Gastrocnemius medialis (tissue), 4 donors: ENCODE measurements around the gene CAPRIN1.

Experiments
- POLR2A ChIP-seq, 2 donors: fragments of 450-650 bp; IDR thresholded peaks; one replicate each; pipeline ENCODE4 v1.6.1; 2017; ENCODE audit warnings: antibody characterized with exemption in 2 of 2, mild to moderate bottlenecking in 2 of 2, moderate library complexity in 2 of 2
- TF ChIP-seq, protein P1 (sequence below), 5 experiments: fragments of 450-650 bp in 3 of 5; fragments of 200-600 bp in 2 of 5; sonication (generic) in 2 of 5; IDR thresholded peaks in 4 of 5; conservative IDR thresholded peaks in 1 of 5; 1 replicate in 4 of 5; 2 replicates in 1 of 5; pipeline ENCODE4 v1.5.1; 2016 to 2019; ENCODE audit warnings: antibody characterized with exemption in 5 of 5, mild to moderate bottlenecking in 3 of 5, moderate library complexity in 3 of 5

DNA sequence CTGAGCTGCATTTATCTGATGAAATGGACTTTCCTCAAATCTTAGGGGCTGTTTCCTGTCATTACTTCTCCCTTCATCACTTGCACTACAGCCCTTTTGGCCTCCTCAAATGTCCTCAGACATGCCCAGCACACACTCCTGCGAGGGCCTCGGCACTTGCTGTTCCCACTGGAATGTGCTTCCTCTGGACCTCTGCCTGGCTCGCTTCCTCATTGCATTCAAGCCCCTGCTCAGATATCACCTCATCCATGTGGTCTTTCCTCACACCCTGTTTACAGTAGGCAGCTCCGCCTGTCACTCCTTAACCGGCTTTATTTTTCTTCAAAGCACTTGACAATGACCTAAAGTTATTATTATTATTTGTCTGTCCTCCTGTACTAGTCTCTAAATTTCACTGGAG lies 62.9 kb downstream of the CAPRIN1 start:
- TF ChIP-seq, protein P1, sequence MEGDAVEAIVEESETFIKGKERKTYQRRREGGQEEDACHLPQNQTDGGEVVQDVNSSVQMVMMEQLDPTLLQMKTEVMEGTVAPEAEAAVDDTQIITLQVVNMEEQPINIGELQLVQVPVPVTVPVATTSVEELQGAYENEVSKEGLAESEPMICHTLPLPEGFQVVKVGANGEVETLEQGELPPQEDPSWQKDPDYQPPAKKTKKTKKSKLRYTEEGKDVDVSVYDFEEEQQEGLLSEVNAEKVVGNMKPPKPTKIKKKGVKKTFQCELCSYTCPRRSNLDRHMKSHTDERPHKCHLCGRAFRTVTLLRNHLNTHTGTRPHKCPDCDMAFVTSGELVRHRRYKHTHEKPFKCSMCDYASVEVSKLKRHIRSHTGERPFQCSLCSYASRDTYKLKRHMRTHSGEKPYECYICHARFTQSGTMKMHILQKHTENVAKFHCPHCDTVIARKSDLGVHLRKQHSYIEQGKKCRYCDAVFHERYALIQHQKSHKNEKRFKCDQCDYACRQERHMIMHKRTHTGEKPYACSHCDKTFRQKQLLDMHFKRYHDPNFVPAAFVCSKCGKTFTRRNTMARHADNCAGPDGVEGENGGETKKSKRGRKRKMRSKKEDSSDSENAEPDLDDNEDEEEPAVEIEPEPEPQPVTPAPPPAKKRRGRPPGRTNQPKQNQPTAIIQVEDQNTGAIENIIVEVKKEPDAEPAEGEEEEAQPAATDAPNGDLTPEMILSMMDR (IDR thresholded peaks at IDR 0.05 in 4 of 5, conservative IDR thresholded peaks at IDR 0.05 in 1 of 5), result no peak
- no peak for TF ChIP-seq POLR2A (IDR thresholded peaks at IDR 0.05)
